ENCODE measurements around the gene TMC6. TPM values are rescaled to one million over a fixed set of nuclear protein-coding genes. Genes with fewer than 3 reads are reported as not detected.

Gene TMC6
- total and polyA plus RNA-seq, 4 donors: 7.7 to 61.9 (median 13.3) TPM

DNA sequence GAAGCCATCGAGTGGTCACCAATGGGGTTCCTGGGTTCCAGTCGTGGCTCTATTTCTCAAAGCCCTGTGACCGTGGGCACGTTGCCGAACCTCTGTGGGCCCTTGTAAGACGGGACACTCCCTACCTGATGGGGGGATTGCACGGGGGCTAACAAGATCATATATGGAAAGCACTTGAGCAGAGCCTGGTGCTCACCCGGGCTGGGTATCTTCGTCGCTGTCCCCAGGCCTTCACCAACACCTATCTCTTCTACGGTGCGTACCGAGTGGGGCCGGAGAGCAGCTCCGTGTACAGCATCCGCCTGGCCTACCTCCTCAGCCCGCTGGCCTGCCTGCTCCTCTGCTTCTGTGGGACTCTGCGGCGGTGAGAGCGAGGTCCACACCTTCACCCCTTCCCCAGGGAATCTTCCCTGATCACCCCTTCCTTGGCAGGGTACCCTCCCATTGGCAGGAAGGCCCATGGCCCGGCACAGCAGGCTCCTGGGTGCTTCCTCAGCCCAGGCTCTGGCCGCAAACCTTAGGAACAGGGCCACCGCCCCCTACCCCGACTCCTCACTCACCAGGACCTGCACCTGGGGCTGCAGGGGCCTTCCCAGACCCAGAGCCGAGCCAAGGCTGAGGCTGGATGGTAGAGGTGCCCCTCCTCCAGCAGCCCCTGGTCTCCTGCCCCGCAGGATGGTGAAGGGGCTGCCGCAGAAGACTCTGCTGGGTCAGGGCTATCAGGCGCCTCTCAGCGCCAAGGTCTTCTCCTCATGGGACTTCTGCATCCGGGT lies 4.8 kb upstream of the TMC6 start:
- TF ChIP-seq, protein P1, sequence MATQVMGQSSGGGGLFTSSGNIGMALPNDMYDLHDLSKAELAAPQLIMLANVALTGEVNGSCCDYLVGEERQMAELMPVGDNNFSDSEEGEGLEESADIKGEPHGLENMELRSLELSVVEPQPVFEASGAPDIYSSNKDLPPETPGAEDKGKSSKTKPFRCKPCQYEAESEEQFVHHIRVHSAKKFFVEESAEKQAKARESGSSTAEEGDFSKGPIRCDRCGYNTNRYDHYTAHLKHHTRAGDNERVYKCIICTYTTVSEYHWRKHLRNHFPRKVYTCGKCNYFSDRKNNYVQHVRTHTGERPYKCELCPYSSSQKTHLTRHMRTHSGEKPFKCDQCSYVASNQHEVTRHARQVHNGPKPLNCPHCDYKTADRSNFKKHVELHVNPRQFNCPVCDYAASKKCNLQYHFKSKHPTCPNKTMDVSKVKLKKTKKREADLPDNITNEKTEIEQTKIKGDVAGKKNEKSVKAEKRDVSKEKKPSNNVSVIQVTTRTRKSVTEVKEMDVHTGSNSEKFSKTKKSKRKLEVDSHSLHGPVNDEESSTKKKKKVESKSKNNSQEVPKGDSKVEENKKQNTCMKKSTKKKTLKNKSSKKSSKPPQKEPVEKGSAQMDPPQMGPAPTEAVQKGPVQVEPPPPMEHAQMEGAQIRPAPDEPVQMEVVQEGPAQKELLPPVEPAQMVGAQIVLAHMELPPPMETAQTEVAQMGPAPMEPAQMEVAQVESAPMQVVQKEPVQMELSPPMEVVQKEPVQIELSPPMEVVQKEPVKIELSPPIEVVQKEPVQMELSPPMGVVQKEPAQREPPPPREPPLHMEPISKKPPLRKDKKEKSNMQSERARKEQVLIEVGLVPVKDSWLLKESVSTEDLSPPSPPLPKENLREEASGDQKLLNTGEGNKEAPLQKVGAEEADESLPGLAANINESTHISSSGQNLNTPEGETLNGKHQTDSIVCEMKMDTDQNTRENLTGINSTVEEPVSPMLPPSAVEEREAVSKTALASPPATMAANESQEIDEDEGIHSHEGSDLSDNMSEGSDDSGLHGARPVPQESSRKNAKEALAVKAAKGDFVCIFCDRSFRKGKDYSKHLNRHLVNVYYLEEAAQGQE (IDR thresholded peaks at IDR 0.05): no peak
- TF ChIP-seq TAF1 (conservative IDR thresholded peaks at IDR 0.05) (no peak), FOXA2 (IDR thresholded peaks at IDR 0.05) (no peak), HNF4G (IDR thresholded peaks at IDR 0.05) (no peak), JUND (IDR thresholded peaks at IDR 0.05) (no peak), NR2F2 (IDR thresholded peaks at IDR 0.05) (no peak), FOXA1 (IDR thresholded peaks at IDR 0.05) (no peak), SP1 (IDR thresholded peaks at IDR 0.05) (no peak), RAD21 (IDR thresholded peaks at IDR 0.05) (no peak), EGR1 (IDR thresholded peaks at IDR 0.05; ENCODE audit: low read depth in 2 of 2) (no peak), GABPA (IDR thresholded peaks at IDR 0.05 in 1 of 2, conservative IDR thresholded peaks at IDR 0.05 in 1 of 2) (no peak), HNF4A (conservative IDR thresholded peaks at IDR 0.05) (no peak)
- TF ChIP-seq, protein P2, sequence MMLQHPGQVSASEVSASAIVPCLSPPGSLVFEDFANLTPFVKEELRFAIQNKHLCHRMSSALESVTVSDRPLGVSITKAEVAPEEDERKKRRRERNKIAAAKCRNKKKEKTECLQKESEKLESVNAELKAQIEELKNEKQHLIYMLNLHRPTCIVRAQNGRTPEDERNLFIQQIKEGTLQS (IDR thresholded peaks at IDR 0.05): no peak
- TF ChIP-seq, protein P3, sequence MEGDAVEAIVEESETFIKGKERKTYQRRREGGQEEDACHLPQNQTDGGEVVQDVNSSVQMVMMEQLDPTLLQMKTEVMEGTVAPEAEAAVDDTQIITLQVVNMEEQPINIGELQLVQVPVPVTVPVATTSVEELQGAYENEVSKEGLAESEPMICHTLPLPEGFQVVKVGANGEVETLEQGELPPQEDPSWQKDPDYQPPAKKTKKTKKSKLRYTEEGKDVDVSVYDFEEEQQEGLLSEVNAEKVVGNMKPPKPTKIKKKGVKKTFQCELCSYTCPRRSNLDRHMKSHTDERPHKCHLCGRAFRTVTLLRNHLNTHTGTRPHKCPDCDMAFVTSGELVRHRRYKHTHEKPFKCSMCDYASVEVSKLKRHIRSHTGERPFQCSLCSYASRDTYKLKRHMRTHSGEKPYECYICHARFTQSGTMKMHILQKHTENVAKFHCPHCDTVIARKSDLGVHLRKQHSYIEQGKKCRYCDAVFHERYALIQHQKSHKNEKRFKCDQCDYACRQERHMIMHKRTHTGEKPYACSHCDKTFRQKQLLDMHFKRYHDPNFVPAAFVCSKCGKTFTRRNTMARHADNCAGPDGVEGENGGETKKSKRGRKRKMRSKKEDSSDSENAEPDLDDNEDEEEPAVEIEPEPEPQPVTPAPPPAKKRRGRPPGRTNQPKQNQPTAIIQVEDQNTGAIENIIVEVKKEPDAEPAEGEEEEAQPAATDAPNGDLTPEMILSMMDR (IDR thresholded peaks at IDR 0.05; ENCODE audit: low read depth, low read length, missing input control): no peak
- TF ChIP-seq, protein P4, sequence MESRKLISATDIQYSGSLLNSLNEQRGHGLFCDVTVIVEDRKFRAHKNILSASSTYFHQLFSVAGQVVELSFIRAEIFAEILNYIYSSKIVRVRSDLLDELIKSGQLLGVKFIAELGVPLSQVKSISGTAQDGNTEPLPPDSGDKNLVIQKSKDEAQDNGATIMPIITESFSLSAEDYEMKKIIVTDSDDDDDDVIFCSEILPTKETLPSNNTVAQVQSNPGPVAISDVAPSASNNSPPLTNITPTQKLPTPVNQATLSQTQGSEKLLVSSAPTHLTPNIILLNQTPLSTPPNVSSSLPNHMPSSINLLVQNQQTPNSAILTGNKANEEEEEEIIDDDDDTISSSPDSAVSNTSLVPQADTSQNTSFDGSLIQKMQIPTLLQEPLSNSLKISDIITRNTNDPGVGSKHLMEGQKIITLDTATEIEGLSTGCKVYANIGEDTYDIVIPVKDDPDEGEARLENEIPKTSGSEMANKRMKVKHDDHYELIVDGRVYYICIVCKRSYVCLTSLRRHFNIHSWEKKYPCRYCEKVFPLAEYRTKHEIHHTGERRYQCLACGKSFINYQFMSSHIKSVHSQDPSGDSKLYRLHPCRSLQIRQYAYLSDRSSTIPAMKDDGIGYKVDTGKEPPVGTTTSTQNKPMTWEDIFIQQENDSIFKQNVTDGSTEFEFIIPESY (IDR thresholded peaks at IDR 0.05): no peak
- Histone ChIP-seq H3K27ac (ENCODE audit: low read depth in 1 of 2, low read length in 2 of 2) (no peak overlapping the region), H3K27me3 (ENCODE audit: control insufficient read depth in 4 of 4, insufficient read depth in 4 of 4, low read length in 3 of 4) (no peaks in the 10 kb centered on the region), H3K4me1 (ENCODE audit: control insufficient read depth in 4 of 4, insufficient read depth in 4 of 4, low read length in 3 of 4) (peaks cover 3 to 28% (median 8%) of the 10 kb centered on the region in 4 donors), H3K9ac (ENCODE audit: low read depth in 1 of 2, low read length in 2 of 2) (no peak overlapping the region), H3K36me3 (ENCODE audit: control insufficient read depth in 4 of 4, insufficient read depth in 3 of 4, low read depth in 1 of 4, low read length in 3 of 4) (no peaks in the 10 kb centered on the region), H3K9me3 (ENCODE audit: control insufficient read depth in 4 of 4, low read length in 3 of 4) (no peaks in the 10 kb centered on the region), H3K4me3 (ENCODE audit: low read depth in 1 of 3, low read length in 3 of 3) (no peak overlapping the region)
- DNase-seq (ENCODE audit: low spot score): no peak
- WGBS: 86% methylated on average over 30 of the region's 30 CpGs

DNA sequence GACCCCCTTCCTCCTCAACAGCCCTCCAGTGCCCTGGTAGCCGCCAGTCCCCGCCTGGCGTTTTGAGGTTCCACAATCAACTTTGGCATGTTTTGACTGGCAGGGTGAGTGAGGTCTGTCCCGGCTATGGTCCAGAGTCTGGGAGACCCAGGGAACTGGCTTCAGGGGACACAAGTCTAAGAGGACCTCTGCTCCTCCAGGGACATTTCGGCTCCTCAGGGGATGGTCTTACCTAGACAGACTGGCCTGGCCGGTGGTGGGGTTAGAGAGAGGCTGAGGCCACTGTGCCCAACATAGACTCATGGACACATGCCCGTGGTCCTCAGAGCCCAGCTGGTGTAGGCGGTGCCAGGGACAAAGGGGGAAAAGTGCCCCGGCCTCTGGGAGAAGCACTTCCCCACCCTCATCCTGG lies 4.2 kb upstream of the TMC6 start:
- H3K27ac ChIP-seq (ENCODE audit: low read depth in 1 of 2, low read length in 2 of 2): no peak overlapping the region
- H3K27me3 ChIP-seq (ENCODE audit: control insufficient read depth in 4 of 4, insufficient read depth in 4 of 4, low read length in 3 of 4): no peaks in the 10 kb centered on the region
- H3K36me3 ChIP-seq (ENCODE audit: control insufficient read depth in 4 of 4, insufficient read depth in 3 of 4, low read depth in 1 of 4, low read length in 3 of 4): no peaks in the 10 kb centered on the region
- no peaks in the 10 kb centered on the region for H3K9me3 ChIP-seq (ENCODE audit: control insufficient read depth in 4 of 4, low read length in 3 of 4)
- WGBS: 83% methylated on average over 9 of the region's 9 CpGs
- no peak for DNase-seq (ENCODE audit: low spot score)
- TF ChIP-seq SP1 (IDR thresholded peaks at IDR 0.05) (no peak), NR2F2 (IDR thresholded peaks at IDR 0.05) (no peak), GABPA (IDR thresholded peaks at IDR 0.05 in 1 of 2, conservative IDR thresholded peaks at IDR 0.05 in 1 of 2) (no peak), RAD21 (IDR thresholded peaks at IDR 0.05) (no peak), EGR1 (IDR thresholded peaks at IDR 0.05; ENCODE audit: low read depth in 2 of 2) (no peak), TAF1 (conservative IDR thresholded peaks at IDR 0.05) (no peak), FOXA1 (IDR thresholded peaks at IDR 0.05) (no peak), FOXA2 (IDR thresholded peaks at IDR 0.05) (no peak)
- TF ChIP-seq, protein P2 (IDR thresholded peaks at IDR 0.05): no peak
- TF ChIP-seq, protein P5, sequence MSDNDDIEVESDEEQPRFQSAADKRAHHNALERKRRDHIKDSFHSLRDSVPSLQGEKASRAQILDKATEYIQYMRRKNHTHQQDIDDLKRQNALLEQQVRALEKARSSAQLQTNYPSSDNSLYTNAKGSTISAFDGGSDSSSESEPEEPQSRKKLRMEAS (IDR thresholded peaks at IDR 0.05): no peak
- TF ChIP-seq, protein P4 (IDR thresholded peaks at IDR 0.05): no peak
- H3K4me1 ChIP-seq (ENCODE audit: control insufficient read depth in 4 of 4, insufficient read depth in 4 of 4, low read length in 3 of 4): peaks cover 3 to 32% (median 9%) of the 10 kb centered on the region in 4 donors
- H3K9ac ChIP-seq (ENCODE audit: low read depth in 1 of 2, low read length in 2 of 2): no peak overlapping the region
- no peak overlapping the region for H3K4me3 ChIP-seq (ENCODE audit: low read depth in 1 of 3, low read length in 3 of 3)
